HFFc6 (cell line): Measurements from ENCODE around the gene TENM4. TPM values are rescaled to one million over a fixed set of nuclear protein-coding genes. Genes with fewer than 3 reads are reported as not detected.

Experiments
- DNase-seq: peaks from one replicate; pipeline ENCODE4 v3.0.0-alpha.2; 2018
- H3K27ac Mint-ChIP-seq: 2 replicates; pipeline ENCODE4 v1.8.0; 2020; ENCODE audit warnings: mild to moderate bottlenecking, mixed read lengths
- H3K27me3 Mint-ChIP-seq: 2 replicates; pipeline ENCODE4 v1.8.0; 2021; ENCODE audit warnings: mild to moderate bottlenecking, moderate library complexity, mixed read lengths; ENCODE audit not compliant: insufficient read depth
- H3K36me3 Mint-ChIP-seq: 2 replicates; pipeline ENCODE4 v1.8.0; 2021; ENCODE audit warnings: low read depth, mixed read lengths
- H3K4me1 Mint-ChIP-seq: 2 replicates; pipeline ENCODE4 v1.8.0; 2020; ENCODE audit warnings: low read depth, mixed read lengths
- H3K4me3 Mint-ChIP-seq: 2 replicates; pipeline ENCODE4 v1.8.0; 2020; ENCODE audit warnings: mild to moderate bottlenecking, moderate library complexity, mixed read lengths
- H3K9me3 Mint-ChIP-seq: 2 replicates; pipeline ENCODE4 v1.8.0; 2020; ENCODE audit warnings: mild to moderate bottlenecking, mixed read lengths
- total RNA-seq, 6 experiments: library from RNA; stranded (reverse); fragmentation: NEBNext Ultra II Directional; extraction: Animal tissue kit (Norgen Biotek cat#: 25700); gene quantifications; 2 replicates in 1 of 6; 3 replicates in 5 of 6; pipeline ENCODE4 v1.2.3, GENCODE V29; 2021
- TF ChIP-seq, protein P1 (sequence below): fragments of 200-600 bp; sonication (generic); IDR thresholded peaks from 2 replicates; pipeline ENCODE4 v1.5.0; 2021; ENCODE audit warnings: antibody characterized with exemption, mild to moderate bottlenecking

Gene TENM4
- total RNA-seq, 6 experiments from 2014 or later, result 20.9 to 45.5 (median 26.5) TPM

DNA sequence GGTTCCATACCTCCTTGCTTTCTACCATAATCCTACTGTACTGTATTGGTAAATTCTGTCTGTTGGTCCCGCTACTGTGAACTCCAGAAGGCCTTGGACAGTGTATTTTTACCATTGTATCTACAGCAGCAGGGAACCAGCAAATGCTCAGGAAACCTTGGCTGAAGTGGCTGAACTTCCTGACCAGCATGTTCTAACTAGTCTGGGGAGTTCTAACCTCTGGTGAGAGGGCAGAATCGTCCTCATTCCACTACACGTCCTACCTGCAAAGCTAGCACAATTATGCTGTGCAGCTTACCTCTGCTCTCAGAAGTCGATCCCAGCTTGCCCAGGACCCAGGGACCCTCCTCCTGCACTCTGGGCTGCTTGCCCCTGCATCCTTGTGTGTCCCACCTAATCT, 283.1 kb downstream of the TENM4 start:
- no peak overlapping the region for H3K4me3 Mint-ChIP-seq
- TF ChIP-seq, protein P1, sequence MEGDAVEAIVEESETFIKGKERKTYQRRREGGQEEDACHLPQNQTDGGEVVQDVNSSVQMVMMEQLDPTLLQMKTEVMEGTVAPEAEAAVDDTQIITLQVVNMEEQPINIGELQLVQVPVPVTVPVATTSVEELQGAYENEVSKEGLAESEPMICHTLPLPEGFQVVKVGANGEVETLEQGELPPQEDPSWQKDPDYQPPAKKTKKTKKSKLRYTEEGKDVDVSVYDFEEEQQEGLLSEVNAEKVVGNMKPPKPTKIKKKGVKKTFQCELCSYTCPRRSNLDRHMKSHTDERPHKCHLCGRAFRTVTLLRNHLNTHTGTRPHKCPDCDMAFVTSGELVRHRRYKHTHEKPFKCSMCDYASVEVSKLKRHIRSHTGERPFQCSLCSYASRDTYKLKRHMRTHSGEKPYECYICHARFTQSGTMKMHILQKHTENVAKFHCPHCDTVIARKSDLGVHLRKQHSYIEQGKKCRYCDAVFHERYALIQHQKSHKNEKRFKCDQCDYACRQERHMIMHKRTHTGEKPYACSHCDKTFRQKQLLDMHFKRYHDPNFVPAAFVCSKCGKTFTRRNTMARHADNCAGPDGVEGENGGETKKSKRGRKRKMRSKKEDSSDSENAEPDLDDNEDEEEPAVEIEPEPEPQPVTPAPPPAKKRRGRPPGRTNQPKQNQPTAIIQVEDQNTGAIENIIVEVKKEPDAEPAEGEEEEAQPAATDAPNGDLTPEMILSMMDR, result no peak

GRCh38 chr11:79156031-79156430, 284.8 kb downstream of the TENM4 start:
- H3K9me3 Mint-ChIP-seq, result no peaks in the 10 kb centered on the region
- no peak overlapping the region for H3K4me3 Mint-ChIP-seq
- H3K27ac Mint-ChIP-seq, result no peak overlapping the region
- no peak for DNase-seq
- peaks cover 15% of the 10 kb centered on the region; the same call in 1 of the 2 replicates for H3K4me1 Mint-ChIP-seq
- no peaks in the 10 kb centered on the region for H3K27me3 Mint-ChIP-seq
- peaks cover 5% of the 10 kb centered on the region; the same call in 1 of the 2 replicates for H3K36me3 Mint-ChIP-seq
- TF ChIP-seq, protein P1, result no peak

More for the DNA sequence above, 283.1 kb downstream of the TENM4 start:
- Mint-ChIP-seq H3K4me1 (peaks cover 16% of the 10 kb centered on the region; the same call in 1 of the 2 replicates), H3K9me3 (no peaks in the 10 kb centered on the region), H3K27me3 (no peaks in the 10 kb centered on the region; the same call in 1 of the 2 replicates), H3K27ac (no peak overlapping the region), H3K36me3 (peaks cover 5% of the 10 kb centered on the region; the same call in 1 of the 2 replicates)
- no peak for DNase-seq

DNA sequence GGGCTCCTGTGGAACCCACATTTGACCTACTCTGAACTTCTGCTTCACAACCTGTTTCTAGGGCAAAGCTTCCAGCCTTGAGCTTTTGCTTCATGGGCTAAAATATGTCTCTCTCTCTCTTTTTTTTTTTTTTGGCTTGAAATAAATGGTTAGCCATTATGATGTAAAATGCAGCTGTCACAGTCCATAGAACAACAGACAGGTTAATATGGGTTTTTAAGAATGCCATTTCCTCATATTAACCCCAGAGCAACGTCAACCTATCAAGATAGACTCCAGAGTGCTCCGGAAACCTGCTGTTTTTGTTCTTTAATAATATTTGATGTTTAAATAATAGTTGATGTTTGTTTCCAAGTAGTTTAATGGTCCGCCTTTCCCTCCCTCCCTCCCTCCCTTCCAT, 285.6 kb downstream of the TENM4 start:
- TF ChIP-seq, protein P1, result no peak
- no peak overlapping the region for H3K4me3 Mint-ChIP-seq
- H3K4me1 Mint-ChIP-seq, result peaks cover 7% of the 10 kb centered on the region; the same call in 1 of the 2 replicates
- H3K27ac Mint-ChIP-seq, result no peak overlapping the region
- H3K36me3 Mint-ChIP-seq, result peaks cover 5% of the 10 kb centered on the region; the same call in 1 of the 2 replicates
- DNase-seq, result no peak
- H3K9me3 Mint-ChIP-seq, result no peaks in the 10 kb centered on the region
- H3K27me3 Mint-ChIP-seq, result no peaks in the 10 kb centered on the region

- H3K36me3 Mint-ChIP-seq, result peaks cover 5% of the 10 kb centered on the region; the same call in 1 of the 2 replicates
- no peaks in the 10 kb centered on the region for H3K9me3 Mint-ChIP-seq
- TF ChIP-seq, protein P1, result no peak
- no peak overlapping the region for H3K27ac Mint-ChIP-seq
- no peak overlapping the region for H3K4me3 Mint-ChIP-seq
- 0 out of 2 replicates have a peak, but pooled peaks cover 5% of the 10 kb centered on the region for H3K4me1 Mint-ChIP-seq
- no peak for DNase-seq
- no peaks in the 10 kb centered on the region for H3K27me3 Mint-ChIP-seq
These were observed 288.3 kb downstream of the TENM4 start for GRCh38 chr11:79152511-79152910.

DNA sequence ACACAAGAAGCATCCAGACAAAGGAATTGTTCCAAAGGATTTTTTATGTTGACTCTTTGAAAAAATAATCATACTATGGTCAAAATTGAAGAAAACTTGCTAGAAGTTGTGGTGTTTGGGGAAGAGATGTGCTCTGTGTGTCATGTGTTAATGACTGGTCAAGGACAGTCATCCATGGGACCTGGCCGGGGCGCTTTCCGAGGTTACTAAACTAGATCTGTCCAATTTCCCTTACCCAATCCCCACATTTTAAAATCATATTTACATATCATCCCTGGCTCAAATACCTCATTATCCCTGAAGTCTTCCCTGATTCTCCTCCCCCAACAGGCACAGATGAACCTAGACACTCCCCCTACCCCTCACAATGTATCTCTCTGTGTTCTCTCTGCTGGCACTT, 289.4 kb downstream of the TENM4 start:
- H3K36me3 Mint-ChIP-seq, result peaks cover 5% of the 10 kb centered on the region; the same call in 1 of the 2 replicates
- no peak overlapping the region for H3K4me3 Mint-ChIP-seq
- H3K9me3 Mint-ChIP-seq, result no peaks in the 10 kb centered on the region
- H3K4me1 Mint-ChIP-seq, result 0 out of 2 replicates have a peak, but pooled peaks cover 5% of the 10 kb centered on the region
- DNase-seq, result no peak
- TF ChIP-seq, protein P1, result no peak
- H3K27ac Mint-ChIP-seq, result no peak overlapping the region
- no peaks in the 10 kb centered on the region for H3K27me3 Mint-ChIP-seq
